ENCODE data around the gene ALG8.
"Not testable (repeated sequence)": the region's sequence is repeated elsewhere in the genome, so short reads cannot be mapped to it uniquely, and the experiment has no call there.

The ALG8 gene

GRCh38 chr11:78094250-78094649, 45.2 kb downstream of the ALG8 start:
- no peaks in the 10 kb centered on the region for H3K4me1 ChIP-seq (ENCODE audit: insufficient read depth, low read length)
- H3K36me3 ChIP-seq (ENCODE audit: insufficient read depth, low read depth, low read length): peaks cover 16% of the 10 kb centered on the region
- H3K27ac ChIP-seq (ENCODE audit: low read length): no peak overlapping the region
- H3K9ac ChIP-seq (ENCODE audit: low read depth, low read length): no peak overlapping the region
- H3K9me3 ChIP-seq (ENCODE audit: insufficient read depth, low read depth, low read length): no peaks in the 10 kb centered on the region
- no peak overlapping the region for H3K4me3 ChIP-seq (ENCODE audit: low read length)
- H3K27me3 ChIP-seq (ENCODE audit: insufficient read depth, low read length): no peaks in the 10 kb centered on the region

- H3K9me3 ChIP-seq (ENCODE audit: insufficient read depth, low read depth, low read length); H3K4me1 ChIP-seq (ENCODE audit: insufficient read depth, low read length); H3K4me3 ChIP-seq (ENCODE audit: low read length); H3K27me3 ChIP-seq (ENCODE audit: insufficient read depth, low read length); H3K27ac ChIP-seq (ENCODE audit: low read length); H3K36me3 ChIP-seq (ENCODE audit: insufficient read depth, low read depth, low read length); H3K9ac ChIP-seq (ENCODE audit: low read depth, low read length): not testable (repeated sequence)
These were observed 52.8 kb downstream of the ALG8 start for GRCh38 chr11:78086521-78087074.

- H3K4me3 ChIP-seq (ENCODE audit: low read length): no peak overlapping the region
- H3K27ac ChIP-seq (ENCODE audit: low read length): no peak overlapping the region
- no peaks in the 10 kb centered on the region for H3K36me3 ChIP-seq (ENCODE audit: insufficient read depth, low read depth, low read length)
- H3K4me1 ChIP-seq (ENCODE audit: insufficient read depth, low read length): no peaks in the 10 kb centered on the region
- no peaks in the 10 kb centered on the region for H3K9me3 ChIP-seq (ENCODE audit: insufficient read depth, low read depth, low read length)
- no peaks in the 10 kb centered on the region for H3K27me3 ChIP-seq (ENCODE audit: insufficient read depth, low read length)
- no peak overlapping the region for H3K9ac ChIP-seq (ENCODE audit: low read depth, low read length)
These were observed 53.5 kb downstream of the ALG8 start for GRCh38 chr11:78085972-78086371.

- H3K27me3 ChIP-seq (ENCODE audit: insufficient read depth, low read length); H3K27ac ChIP-seq (ENCODE audit: low read length); H3K36me3 ChIP-seq (ENCODE audit: insufficient read depth, low read depth, low read length); H3K9ac ChIP-seq (ENCODE audit: low read depth, low read length); H3K4me3 ChIP-seq (ENCODE audit: low read length); H3K4me1 ChIP-seq (ENCODE audit: insufficient read depth, low read length); H3K9me3 ChIP-seq (ENCODE audit: insufficient read depth, low read depth, low read length): not testable (repeated sequence)
These were observed 54.9 kb downstream of the ALG8 start for GRCh38 chr11:78084506-78084905.

GRCh38 chr11:78083021-78083420, 56.4 kb downstream of the ALG8 start:
- no peaks in the 10 kb centered on the region for H3K36me3 ChIP-seq (ENCODE audit: insufficient read depth, low read depth, low read length)
- H3K9ac ChIP-seq (ENCODE audit: low read depth, low read length): no peak overlapping the region
- H3K27me3 ChIP-seq (ENCODE audit: insufficient read depth, low read length): no peaks in the 10 kb centered on the region
- H3K4me1 ChIP-seq (ENCODE audit: insufficient read depth, low read length): 0 out of 2 replicates have a peak, but pooled peaks cover 5% of the 10 kb centered on the region
- H3K4me3 ChIP-seq (ENCODE audit: low read length): no peak overlapping the region
- no peak overlapping the region for H3K27ac ChIP-seq (ENCODE audit: low read length)
- H3K9me3 ChIP-seq (ENCODE audit: insufficient read depth, low read depth, low read length): no peaks in the 10 kb centered on the region

- Histone ChIP-seq H3K4me3 (ENCODE audit: low read length) (no peak overlapping the region), H3K27ac (ENCODE audit: low read length) (no peak overlapping the region), H3K27me3 (ENCODE audit: insufficient read depth, low read length) (no peaks in the 10 kb centered on the region), H3K4me1 (ENCODE audit: insufficient read depth, low read length) (0 out of 2 replicates have a peak, but pooled peaks cover 7% of the 10 kb centered on the region), H3K9ac (ENCODE audit: low read depth, low read length) (no peak overlapping the region), H3K9me3 (ENCODE audit: insufficient read depth, low read depth, low read length) (no peaks in the 10 kb centered on the region), H3K36me3 (ENCODE audit: insufficient read depth, low read depth, low read length) (no peaks in the 10 kb centered on the region; the same call in 1 of the 2 replicates)
These were observed 57.3 kb downstream of the ALG8 start for GRCh38 chr11:78082146-78082545.

GRCh38 chr11:78081583-78081982, 57.8 kb downstream of the ALG8 start:
- no peak overlapping the region for H3K9ac ChIP-seq (ENCODE audit: low read depth, low read length)
- 0 out of 2 replicates have a peak, but pooled peaks cover 7% of the 10 kb centered on the region for H3K4me1 ChIP-seq (ENCODE audit: insufficient read depth, low read length)
- H3K27ac ChIP-seq (ENCODE audit: low read length): no peak overlapping the region
- H3K27me3 ChIP-seq (ENCODE audit: insufficient read depth, low read length): no peaks in the 10 kb centered on the region
- H3K36me3 ChIP-seq (ENCODE audit: insufficient read depth, low read depth, low read length): no peaks in the 10 kb centered on the region; the same call in 1 of the 2 replicates
- H3K4me3 ChIP-seq (ENCODE audit: low read length): no peak overlapping the region
- no peaks in the 10 kb centered on the region for H3K9me3 ChIP-seq (ENCODE audit: insufficient read depth, low read depth, low read length)

- no peak overlapping the region for H3K4me3 ChIP-seq (ENCODE audit: low read length)
- H3K9me3 ChIP-seq (ENCODE audit: insufficient read depth, low read depth, low read length): no peaks in the 10 kb centered on the region
- H3K9ac ChIP-seq (ENCODE audit: low read depth, low read length): no peak overlapping the region
- no peaks in the 10 kb centered on the region for H3K27me3 ChIP-seq (ENCODE audit: insufficient read depth, low read length)
- H3K36me3 ChIP-seq (ENCODE audit: insufficient read depth, low read depth, low read length): no peaks in the 10 kb centered on the region; the same call in 1 of the 2 replicates
- H3K4me1 ChIP-seq (ENCODE audit: insufficient read depth, low read length): 0 out of 2 replicates have a peak, but pooled peaks cover 7% of the 10 kb centered on the region
- no peak overlapping the region for H3K27ac ChIP-seq (ENCODE audit: low read length)
These were observed 58.5 kb downstream of the ALG8 start for GRCh38 chr11:78080818-78081495.

GRCh38 chr11:78080084-78080817, 59.2 kb downstream of the ALG8 start:
- Histone ChIP-seq H3K27ac (ENCODE audit: low read length) (no peak overlapping the region), H3K9ac (ENCODE audit: low read depth, low read length) (peak overlapping the region; percentile 92), H3K4me1 (ENCODE audit: insufficient read depth, low read length) (0 out of 2 replicates have a peak, but pooled peaks cover 7% of the 10 kb centered on the region)

GRCh38 chr11:78079232-78080083, 60.0 kb downstream of the ALG8 start, which contains the start of gene NDUFC2:
Gene NDUFC2, minus strand, starts transcription at chr11:78079862. Its CDS starts 118 bp downstream, at chr11:78079744.
- Histone ChIP-seq H3K36me3 (ENCODE audit: insufficient read depth, low read depth, low read length) (no peaks in the 10 kb centered on the region; the same call in 1 of the 2 replicates), H3K4me1 (ENCODE audit: insufficient read depth, low read length) (0 out of 2 replicates have a peak, but pooled peaks cover 7% of the 10 kb centered on the region)

More at GRCh38 chr11:78080084-78080817, 59.2 kb downstream of the ALG8 start:
- H3K27me3 ChIP-seq (ENCODE audit: insufficient read depth, low read length): no peaks in the 10 kb centered on the region
- no peaks in the 10 kb centered on the region for H3K9me3 ChIP-seq (ENCODE audit: insufficient read depth, low read depth, low read length)
- H3K4me3 ChIP-seq (ENCODE audit: low read length): peak overlapping the region; percentile 98
- no peaks in the 10 kb centered on the region; the same call in 1 of the 2 replicates for H3K36me3 ChIP-seq (ENCODE audit: insufficient read depth, low read depth, low read length)

More at GRCh38 chr11:78079232-78080083, 60.0 kb downstream of the ALG8 start, which contains the start of gene NDUFC2:
- no peaks in the 10 kb centered on the region for H3K27me3 ChIP-seq (ENCODE audit: insufficient read depth, low read length)
- no peak within 1 kb of the TSS for H3K27ac ChIP-seq (ENCODE audit: low read length)
- no peaks in the 10 kb centered on the region for H3K9me3 ChIP-seq (ENCODE audit: insufficient read depth, low read depth, low read length)
- H3K9ac ChIP-seq (ENCODE audit: low read depth, low read length): peak within 1 kb of the TSS; percentile 92
- H3K4me3 ChIP-seq (ENCODE audit: low read length): peak within 1 kb of the TSS; percentile 98
